SK-N-SH (cell line): ENCODE results near the gene HOMER2.

ENCODE experiments used
- EZH2phosphoT487 ChIP-seq: fragments of 200-600 bp; sonication (generic); IDR thresholded peaks from 2 replicates; pipeline ENCODE4 v1.6.1; 2017; ENCODE audit warnings: low read depth, mixed run types, mild to moderate bottlenecking, antibody characterized with exemption, moderate library complexity, borderline replicate concordance
- FOXJ3 ChIP-seq: sonication (generic); formaldehyde crosslinking; IDR thresholded peaks from 2 replicates; pipeline ENCODE4 v1.5.1; 2020; ENCODE audit warnings: mild to moderate bottlenecking, missing genetic modification reagents
- GABPA ChIP-seq: IDR thresholded peaks from 2 replicates; pipeline ENCODE4 v1.4.0; 2012; ENCODE audit warnings: low read depth, mild to moderate bottlenecking
- NRF1 ChIP-seq: IDR thresholded peaks from 2 replicates; pipeline ENCODE4 v1.6.1; 2012; ENCODE audit warnings: low read depth, mild to moderate bottlenecking, low read length
- POLR2AphosphoS5 ChIP-seq: IDR thresholded peaks from 2 replicates; pipeline ENCODE4 v1.6.1; 2012; ENCODE audit warnings: low read depth, low read length
- RFX5 ChIP-seq: IDR thresholded peaks from 2 replicates; pipeline ENCODE4 v1.6.1; 2012; ENCODE audit warnings: mild to moderate bottlenecking, improper control_type of control experiment, low read length
- TF ChIP-seq, protein P1 (sequence below): fragments of 150-350 bp; IDR thresholded peaks from 2 replicates; pipeline ENCODE4 v1.6.1; 2016; ENCODE audit warnings: mild to moderate bottlenecking, low read depth, low read length
- TF ChIP-seq, protein P2 (sequence below): IDR thresholded peaks from 2 replicates; pipeline ENCODE4 v1.4.0; 2012; ENCODE audit warnings: low read depth
- TF ChIP-seq, protein P3 (sequence below): fragments of 200-600 bp; sonication (generic); IDR thresholded peaks from 2 replicates; pipeline ENCODE4 v1.6.1; 2017; ENCODE audit warnings: antibody characterized with exemption, mild to moderate bottlenecking, moderate library complexity

DNA sequence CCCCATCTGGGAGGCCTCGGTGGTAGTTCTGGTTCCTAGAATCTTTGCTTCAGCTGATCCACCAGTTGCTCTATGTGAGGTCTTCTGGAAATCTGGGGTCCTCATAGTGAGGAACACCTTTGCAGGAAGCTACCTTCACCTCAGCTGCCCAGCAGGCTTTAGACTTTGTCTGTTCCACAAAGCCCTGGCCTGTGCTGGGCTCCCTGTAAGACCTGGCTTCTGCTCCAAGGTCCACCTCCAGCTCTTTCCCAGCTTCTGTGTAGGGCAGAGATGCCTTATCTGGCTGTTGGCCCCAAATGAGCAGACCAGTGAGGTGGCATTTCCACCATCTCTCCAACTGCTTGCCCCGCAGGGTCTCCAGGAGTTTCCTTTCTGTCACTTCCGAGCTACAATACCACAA lies 8.2 kb upstream of the HOMER2 start:
- TF ChIP-seq, protein P1, sequence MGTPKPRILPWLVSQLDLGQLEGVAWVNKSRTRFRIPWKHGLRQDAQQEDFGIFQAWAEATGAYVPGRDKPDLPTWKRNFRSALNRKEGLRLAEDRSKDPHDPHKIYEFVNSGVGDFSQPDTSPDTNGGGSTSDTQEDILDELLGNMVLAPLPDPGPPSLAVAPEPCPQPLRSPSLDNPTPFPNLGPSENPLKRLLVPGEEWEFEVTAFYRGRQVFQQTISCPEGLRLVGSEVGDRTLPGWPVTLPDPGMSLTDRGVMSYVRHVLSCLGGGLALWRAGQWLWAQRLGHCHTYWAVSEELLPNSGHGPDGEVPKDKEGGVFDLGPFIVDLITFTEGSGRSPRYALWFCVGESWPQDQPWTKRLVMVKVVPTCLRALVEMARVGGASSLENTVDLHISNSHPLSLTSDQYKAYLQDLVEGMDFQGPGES: no peak
- TF ChIP-seq, protein P2, sequence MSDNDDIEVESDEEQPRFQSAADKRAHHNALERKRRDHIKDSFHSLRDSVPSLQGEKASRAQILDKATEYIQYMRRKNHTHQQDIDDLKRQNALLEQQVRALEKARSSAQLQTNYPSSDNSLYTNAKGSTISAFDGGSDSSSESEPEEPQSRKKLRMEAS: no peak
- TF ChIP-seq, protein P3, sequence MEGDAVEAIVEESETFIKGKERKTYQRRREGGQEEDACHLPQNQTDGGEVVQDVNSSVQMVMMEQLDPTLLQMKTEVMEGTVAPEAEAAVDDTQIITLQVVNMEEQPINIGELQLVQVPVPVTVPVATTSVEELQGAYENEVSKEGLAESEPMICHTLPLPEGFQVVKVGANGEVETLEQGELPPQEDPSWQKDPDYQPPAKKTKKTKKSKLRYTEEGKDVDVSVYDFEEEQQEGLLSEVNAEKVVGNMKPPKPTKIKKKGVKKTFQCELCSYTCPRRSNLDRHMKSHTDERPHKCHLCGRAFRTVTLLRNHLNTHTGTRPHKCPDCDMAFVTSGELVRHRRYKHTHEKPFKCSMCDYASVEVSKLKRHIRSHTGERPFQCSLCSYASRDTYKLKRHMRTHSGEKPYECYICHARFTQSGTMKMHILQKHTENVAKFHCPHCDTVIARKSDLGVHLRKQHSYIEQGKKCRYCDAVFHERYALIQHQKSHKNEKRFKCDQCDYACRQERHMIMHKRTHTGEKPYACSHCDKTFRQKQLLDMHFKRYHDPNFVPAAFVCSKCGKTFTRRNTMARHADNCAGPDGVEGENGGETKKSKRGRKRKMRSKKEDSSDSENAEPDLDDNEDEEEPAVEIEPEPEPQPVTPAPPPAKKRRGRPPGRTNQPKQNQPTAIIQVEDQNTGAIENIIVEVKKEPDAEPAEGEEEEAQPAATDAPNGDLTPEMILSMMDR: no peak
- TF ChIP-seq POLR2AphosphoS5 (no peak), FOXJ3 (no peak), GABPA (no peak), NRF1 (no peak), EZH2phosphoT487 (no peak), RFX5 (no peak)
